ENCODE results near the gene ADAMTS13.
"Not testable (repeated sequence)": the region's sequence is repeated elsewhere in the genome, so short reads cannot be mapped to it uniquely, and the experiment has no call there.

Gene ADAMTS13

DNA sequence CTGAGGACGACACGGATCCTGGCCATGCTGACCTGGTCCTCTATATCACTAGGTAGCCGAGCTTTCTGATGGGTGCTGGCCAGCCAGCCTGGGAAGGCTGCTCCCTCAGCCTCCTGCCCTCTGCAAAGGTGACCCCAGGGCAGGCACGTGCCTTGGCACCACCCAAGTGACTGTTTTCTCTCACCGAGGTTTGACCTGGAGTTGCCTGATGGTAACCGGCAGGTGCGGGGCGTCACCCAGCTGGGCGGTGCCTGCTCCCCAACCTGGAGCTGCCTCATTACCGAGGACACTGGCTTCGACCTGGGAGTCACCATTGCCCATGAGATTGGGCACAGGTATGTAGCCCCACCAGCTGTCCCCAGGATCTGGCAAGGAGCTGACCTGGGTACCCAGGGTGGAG, 3.8 kb downstream of the ADAMTS13 start:
- no peak for DNase-seq

- DNase-seq: no peak
These were observed 5.6 kb downstream of the ADAMTS13 start for GRCh38 chr9:133427658-133428348.

DNA sequence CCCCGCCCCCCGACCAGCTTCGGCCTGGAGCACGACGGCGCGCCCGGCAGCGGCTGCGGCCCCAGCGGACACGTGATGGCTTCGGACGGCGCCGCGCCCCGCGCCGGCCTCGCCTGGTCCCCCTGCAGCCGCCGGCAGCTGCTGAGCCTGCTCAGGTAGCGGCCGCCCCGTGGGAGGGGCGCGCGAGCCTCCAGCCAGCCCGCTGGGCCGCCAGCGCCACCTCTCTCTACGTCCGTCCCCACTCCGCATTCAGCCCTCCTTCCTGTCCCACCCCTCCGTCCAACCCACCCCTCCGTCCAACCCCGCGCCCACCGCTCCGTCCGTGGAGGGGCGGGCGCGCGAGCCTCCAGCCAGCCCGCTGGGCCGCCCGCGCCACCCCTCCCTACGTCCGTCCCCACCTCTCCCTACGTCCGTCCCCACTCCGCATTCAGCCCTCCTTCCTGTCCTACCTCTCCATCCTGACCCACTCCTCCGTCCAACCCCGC, 6.5 kb downstream of the ADAMTS13 start:
- DNase-seq: no peak

DNA sequence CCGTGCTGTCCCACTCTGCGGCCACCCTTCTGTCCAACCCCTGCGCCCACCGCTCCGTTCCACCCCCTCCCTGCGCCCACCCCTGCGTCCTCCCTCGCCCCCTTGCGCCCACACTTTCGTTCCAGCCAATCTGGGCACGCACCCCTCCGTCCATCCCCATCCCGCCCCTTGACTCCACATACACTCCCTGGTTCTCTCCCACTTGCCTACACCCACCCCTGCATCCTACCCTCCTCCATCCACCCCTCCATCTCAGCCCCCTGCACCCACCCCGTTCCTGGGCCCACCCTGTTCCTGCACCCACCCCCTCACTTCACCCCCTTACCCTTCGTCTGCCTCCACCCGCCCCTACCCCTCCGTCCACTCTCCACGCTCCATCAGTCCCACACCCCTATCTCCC, 7.0 kb downstream of the ADAMTS13 start:
- DNase-seq: no peak

DNA sequence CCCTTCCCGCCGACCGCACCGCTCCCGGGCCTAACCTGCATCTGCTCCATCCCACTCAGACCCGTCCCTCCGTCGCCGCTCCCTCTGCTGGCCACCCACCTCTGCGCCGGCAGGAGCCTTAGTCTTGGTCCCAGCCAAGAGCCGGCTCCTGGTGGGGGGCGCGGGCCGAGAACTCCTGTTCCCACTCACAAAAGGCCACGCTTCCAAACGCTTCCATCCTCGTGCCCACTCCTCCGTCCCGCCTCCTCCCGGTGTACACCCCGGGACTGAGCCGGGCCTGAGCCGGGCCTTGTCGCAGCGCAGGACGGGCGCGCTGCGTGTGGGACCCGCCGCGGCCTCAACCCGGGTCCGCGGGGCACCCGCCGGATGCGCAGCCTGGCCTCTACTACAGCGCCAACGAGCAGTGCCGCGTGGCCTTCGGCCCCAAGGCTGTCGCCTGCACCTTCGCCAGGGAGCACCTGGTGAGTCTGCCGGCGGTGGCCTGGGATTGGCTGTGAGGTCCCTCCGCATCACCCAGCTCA, 7.5 kb downstream of the ADAMTS13 start:
- DNase-seq: no peak

DNA sequence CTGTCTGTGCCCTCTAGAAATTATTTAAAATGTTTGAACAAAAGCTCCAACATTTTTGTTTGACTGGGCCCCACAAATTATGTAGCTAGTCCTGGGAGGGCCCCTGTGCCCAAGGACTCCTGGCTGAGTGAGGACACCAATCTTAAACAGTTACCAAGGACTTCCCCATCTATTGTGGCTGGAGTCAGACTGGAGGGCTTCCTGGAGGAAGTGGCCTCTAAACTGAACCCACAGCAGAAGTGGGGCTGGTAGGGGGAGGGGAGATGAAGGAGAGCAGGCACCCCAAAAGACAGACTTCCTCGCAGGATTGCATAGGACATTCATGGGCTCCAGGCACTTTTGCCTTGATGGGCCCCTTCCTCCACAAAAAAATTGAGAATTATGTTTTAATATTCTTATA, 8.1 kb downstream of the ADAMTS13 start:
- no peak for DNase-seq

DNA sequence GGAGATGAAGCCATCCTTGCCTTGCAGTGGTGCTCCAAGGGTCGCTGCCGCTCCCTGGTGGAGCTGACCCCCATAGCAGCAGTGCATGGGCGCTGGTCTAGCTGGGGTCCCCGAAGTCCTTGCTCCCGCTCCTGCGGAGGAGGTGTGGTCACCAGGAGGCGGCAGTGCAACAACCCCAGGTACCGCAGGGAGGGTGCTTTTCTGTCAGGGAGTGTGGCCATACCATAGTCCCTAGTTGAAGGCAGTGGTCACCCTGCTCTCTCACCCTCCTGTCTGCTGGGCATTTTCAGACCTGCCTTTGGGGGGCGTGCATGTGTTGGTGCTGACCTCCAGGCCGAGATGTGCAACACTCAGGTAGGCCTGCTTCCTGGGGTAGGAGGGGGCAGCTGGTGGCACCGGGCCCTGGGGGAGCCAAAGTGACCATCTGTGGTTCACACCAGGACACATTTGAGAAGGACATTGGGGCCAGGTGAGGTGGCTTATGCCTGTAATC, 11.2 kb downstream of the ADAMTS13 start:
- no peak for DNase-seq

DNA sequence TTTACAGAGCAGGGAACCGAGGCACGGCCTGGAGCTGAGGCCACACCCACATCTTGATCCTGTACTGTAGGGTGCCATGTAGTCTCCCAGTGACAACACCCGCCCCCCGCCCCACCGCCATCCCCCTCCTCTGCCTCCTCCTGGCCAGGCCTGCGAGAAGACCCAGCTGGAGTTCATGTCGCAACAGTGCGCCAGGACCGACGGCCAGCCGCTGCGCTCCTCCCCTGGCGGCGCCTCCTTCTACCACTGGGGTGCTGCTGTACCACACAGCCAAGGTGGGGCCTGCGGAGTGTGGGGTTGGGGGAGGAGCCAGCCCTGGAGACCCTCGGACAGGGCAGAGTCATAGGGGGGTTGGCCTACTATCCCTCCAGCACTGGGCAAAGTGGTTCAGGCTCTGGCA, 14.5 kb downstream of the ADAMTS13 start:
- no peak for DNase-seq

GRCh38 chr9:133437753-133438531, 15.8 kb downstream of the ADAMTS13 start:
- no peak for DNase-seq

DNA sequence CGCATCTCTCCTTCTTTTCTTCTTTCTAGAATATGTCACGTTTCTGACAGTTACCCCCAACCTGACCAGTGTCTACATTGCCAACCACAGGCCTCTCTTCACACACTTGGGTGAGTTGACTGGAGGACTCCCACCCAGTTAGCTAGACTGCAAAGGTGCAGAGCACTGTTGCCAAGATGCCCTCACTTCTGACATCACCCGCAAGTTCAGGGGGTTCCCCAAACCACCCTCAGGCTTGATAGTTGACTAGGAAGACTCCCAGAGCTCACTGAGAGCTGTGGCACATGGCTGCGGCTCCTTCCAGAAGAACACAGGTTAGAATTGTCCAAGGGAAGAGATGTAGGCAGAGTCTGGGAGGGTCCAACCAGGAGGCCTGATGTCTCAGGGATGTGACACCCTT, 17.2 kb downstream of the ADAMTS13 start:
- no peak for DNase-seq

GRCh38 chr9:133440874-133441273, 18.7 kb downstream of the ADAMTS13 start:
- no peak for DNase-seq

- DNase-seq: no peak
These were observed 19.4 kb downstream of the ADAMTS13 start for GRCh38 chr9:133441571-133441970.

DNA sequence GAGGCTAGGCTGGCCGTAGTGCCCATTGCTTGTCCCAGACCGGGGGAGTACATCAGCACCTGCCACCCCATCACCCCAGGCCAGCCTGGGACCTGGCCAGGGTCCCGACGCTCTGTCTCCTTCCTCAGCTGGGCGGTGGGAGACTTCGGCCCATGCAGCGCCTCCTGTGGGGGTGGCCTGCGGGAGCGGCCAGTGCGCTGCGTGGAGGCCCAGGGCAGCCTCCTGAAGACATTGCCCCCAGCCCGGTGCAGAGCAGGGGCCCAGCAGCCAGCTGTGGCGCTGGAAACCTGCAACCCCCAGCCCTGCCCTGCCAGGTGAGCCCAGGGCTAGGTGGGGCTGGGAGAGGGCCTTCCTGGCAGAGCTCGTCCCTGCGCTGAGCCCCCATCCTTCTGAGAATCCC, 21.1 kb downstream of the ADAMTS13 start:
- no peak for DNase-seq

DNA sequence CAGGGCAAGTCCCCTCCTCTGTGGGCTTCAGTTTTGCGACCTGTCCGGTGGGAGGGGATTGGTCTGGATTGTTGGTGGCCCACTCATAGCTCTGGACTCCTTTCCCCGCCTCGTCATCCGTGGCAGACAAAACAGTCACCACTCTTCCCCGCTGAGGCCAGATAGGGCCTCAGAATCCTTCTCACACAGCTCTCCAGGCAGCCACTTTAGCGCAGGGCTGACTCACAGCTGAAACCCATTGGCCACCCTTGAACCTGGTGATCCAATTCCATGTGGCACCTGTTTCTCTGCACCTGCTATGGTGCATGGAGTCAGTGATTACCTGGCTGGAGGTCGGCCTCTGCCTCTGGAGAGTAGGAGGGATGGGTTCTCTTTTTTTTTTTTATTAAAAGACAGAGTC, 21.8 kb downstream of the ADAMTS13 start:
- no peak for DNase-seq

DNA sequence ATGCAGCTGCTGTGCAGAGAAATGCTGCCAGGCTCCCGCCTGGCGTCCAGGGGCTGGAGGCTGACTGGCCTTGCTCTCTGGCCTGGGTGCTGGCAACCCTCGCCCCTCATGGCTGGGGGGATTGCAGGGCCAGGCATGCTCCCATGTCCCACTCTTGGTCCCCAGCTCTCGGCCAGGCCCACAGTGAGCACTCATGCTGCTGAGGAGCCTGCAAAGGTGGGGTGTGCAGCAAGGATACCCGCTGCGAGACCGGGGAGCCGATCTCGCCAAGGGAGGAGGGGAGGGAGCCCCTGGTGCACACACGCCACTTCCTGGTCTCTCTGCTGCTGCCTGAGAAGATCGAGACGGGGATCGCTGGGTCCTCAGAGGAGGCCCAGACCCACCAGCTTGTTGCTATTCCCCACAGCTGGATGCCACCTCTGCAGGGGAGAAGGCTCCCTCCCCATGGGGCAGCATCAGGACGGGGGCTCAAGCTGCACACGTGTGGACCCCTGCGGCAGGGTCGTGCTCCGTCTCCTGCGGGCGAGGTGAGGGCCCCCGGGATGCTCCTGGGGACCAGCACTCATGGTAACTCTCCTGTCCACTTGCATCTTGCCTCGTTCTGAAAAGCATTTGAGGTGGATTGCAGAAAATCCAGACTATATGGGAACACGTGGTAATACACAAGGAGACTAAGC, 23.3 kb downstream of the ADAMTS13 start:
- no peak for DNase-seq

- DNase-seq: no peak
These were observed 26.4 kb downstream of the ADAMTS13 start for GRCh38 chr9:133448487-133448972.

- no peak for DNase-seq
These were observed 27.6 kb downstream of the ADAMTS13 start for GRCh38 chr9:133449760-133450159.

GRCh38 chr9:133451865-133452264, 29.7 kb downstream of the ADAMTS13 start:
- DNase-seq: not testable (repeated sequence)

DNA sequence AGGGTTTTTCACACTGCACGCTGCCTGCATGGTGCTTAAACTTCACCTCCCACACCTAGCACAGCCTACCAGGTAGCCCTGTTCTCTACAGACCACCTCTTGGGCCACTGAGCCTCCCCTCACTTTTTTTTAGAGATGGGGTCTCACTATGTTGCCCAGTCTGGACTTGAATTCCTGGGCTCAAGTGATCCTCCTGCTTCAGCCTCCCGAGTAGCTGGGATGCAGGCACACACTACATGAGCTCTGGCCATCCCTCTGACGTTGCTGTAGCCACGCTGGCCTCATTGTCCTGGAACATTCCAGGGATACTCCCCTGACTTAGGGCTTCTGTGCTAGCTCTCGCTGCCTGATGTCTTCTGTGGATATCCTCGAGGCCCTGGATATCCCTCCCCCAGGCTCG, 30.4 kb downstream of the ADAMTS13 start:
- no peak for DNase-seq

DNA sequence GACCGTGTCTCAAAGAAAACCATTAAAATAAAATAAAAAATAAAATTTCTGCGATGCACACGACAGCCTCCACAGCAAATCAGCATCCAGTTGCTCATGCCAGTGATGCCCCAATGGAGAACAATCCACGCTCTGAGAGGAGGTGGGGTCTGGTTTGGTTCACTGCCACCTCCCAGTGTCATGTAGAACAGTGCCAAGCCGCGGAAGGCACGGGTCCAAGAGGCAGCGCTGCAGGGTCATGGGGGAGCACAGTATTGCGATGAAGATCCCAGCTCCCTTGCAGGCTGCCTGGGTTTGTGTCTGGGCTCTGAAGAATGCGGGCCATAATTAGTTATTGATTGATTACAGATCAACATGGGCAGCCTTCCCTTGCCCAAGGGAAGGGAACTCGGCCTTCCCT, 31.5 kb downstream of the ADAMTS13 start:
- DNase-seq: no peak

- no peak for DNase-seq
These were observed 32.2 kb downstream of the ADAMTS13 start for GRCh38 chr9:133454325-133454724.

DNA sequence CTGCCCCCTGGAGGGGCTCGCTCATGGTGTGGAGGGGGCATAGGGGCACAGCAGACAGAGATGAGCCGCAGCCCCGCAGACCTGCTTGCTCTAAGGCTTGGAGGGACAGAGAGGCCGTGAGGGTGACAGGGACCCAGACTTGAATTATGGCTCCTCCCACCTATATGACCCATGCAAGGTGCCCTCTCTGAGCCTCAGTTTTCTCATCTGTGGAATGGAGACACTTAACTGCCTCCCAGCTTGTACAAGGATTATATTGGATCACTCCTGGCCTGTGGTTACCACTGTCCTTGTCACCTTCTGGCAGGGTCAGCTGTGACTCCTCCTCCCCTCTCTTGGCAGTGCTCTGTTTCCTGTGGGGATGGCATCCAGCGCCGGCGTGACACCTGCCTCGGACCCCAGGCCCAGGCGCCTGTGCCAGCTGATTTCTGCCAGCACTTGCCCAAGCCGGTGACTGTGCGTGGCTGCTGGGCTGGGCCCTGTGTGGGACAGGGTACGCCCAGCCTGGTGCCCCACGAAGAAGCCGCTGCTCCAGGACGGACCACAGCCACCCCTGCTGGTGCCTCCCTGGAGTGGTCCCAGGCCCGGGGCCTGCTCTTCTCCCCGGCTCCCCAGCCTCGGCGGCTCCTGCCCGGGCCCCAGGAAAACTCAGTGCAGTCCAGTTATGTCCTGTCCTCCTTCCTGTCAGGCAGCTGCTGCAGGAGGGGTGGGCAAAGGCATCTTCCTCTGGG, 32.9 kb downstream of the ADAMTS13 start:
- DNase-seq: no peak

GRCh38 chr9:133455936-133456335, 33.8 kb downstream of the ADAMTS13 start:
- no peak for DNase-seq
